LNCaP clone FGC (cell line): ENCODE data around the gene LRRC52.
"Not testable (repeated sequence)": the region's sequence is repeated elsewhere in the genome, so short reads cannot be mapped to it uniquely, and the experiment has no call there.

Experiments used
- DNase-seq: peaks from one replicate; pipeline ENCODE4 v3.0.0-alpha.2; 2011; ENCODE audit warnings: low read depth
- H3K4me3 ChIP-seq: 2 replicates; pipeline ENCODE4 v1.5.1; 2011; ENCODE audit warnings: mild to moderate bottlenecking, low read depth, low read length, control low read depth
- CTCF ChIP-seq: IDR thresholded peaks from 2 replicates; pipeline ENCODE4 v1.5.1; 2012; ENCODE audit warnings: mild to moderate bottlenecking; ENCODE audit not compliant: control insufficient read depth, insufficient read depth; ENCODE audit errors: extremely low read depth

Gene LRRC52

DNA sequence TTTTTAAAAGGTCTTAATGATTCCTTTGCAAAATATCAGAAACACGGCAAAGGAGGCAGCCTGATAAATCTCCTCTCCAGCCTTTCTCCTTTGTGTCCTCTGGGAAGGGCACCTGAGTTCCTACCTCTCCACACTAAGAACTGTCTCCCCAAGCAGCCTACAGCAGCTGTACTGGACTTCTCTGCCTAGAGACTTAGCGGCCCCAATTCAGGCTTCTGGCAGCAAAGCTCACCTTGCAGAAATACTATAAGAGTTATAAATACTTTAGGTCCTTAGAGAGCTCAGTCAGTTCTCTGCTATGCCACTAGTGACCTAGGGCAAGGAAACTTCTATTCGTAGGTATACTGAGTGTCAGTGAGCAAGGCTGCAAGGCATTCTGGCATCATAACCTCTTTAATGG lies 33.9 kb downstream of the LRRC52 start:
- no peak overlapping the region for H3K4me3 ChIP-seq
- no peak for TF ChIP-seq CTCF
- no peak for DNase-seq

- DNase-seq, result no peak
- no peak overlapping the region for H3K4me3 ChIP-seq
- no peak for TF ChIP-seq CTCF
Measured at GRCh38 chr1:165580931-165581871, 37.4 kb downstream of the LRRC52 start.

DNA sequence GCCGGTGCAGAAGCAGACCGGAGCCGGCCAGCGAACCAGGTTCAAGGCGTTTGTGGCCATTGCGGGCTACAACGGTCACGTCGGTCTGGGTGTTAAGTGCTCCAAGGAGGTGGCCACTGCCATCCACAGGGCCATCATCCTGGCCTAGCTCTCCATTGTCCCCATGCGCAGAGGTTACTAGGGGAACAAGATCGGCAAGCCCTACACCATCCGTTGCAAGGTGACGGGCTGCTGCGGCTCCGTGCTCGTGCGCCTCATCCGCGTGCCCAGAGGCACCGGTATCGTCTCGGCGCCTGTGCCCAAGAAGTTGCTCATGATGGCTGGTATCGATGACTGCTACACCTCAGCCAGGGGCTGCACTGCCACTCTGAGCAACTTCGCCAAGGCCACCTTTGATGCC lies 38.1 kb downstream of the LRRC52 start:
- no peak for TF ChIP-seq CTCF
- no peak overlapping the region for H3K4me3 ChIP-seq
- DNase-seq, result no peak

DNA sequence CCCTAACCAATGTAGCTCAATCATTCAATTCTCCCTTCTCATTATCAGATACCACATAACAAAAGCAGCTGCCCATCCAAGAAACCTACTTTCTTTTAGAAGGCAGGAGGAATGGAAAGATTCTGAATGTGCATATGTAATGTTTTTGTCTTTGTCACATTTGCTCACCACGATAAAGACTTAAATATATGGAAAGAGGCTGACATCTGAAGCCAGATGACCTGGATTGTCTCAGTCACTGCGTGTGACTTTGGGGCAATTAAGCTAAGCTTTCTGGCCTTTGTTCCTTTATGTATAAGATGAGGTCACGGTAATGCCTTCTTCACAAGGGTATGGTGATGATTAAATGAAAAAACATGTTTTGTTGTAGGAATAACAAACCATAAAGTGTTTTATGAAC lies 42.6 kb downstream of the LRRC52 start:
- TF ChIP-seq CTCF, result no peak
- DNase-seq, result no peak
- H3K4me3 ChIP-seq, result no peak overlapping the region

- DNase-seq, result not testable (repeated sequence)
Measured at GRCh38 chr1:165591391-165591790, 47.6 kb downstream of the LRRC52 start.

DNA sequence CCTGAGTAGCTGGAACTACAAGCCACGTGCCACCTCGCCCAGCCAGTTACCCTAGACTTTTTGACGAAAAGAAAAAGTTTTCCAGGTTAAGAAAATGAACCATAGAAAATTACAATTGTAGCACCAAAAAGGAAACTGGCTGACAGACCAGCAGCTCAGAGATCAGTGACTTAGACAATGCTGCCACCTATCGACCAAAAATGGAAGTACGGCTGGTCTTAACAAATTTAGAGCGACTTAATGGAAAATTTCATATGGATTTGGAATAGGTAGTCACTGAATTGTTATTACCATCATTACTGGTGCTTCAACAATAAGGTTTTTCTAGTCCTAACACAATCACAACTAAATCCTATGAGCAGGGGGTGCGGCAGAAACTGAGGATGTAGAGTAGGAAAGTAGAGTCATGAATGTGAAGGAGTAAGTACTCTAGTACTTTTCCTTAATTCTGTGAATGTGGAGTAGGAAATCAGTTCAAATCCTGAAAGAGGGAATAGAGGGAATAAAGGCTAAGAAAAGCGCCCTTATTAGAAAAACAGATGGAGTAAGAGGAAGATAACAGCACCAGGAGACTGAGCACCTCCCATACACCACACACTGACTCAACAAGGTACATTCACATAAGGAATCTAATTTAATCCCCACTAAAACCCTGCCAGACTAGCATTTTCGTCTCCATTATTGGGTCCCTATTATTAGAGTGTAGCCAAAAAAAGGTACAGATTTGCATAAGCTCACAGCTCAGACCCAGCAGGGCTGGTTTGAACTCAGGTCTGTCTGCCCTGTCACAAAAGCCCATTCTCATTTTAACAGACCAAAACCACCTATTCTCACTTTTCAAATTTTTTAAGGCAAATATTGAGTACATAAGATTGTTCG lies 49.4 kb downstream of the LRRC52 start:
- no peak overlapping the region for H3K4me3 ChIP-seq
- peak; percentile 46 for DNase-seq
- peak; percentile 76 for TF ChIP-seq CTCF

More at GRCh38 chr1:165591391-165591790, 47.6 kb downstream of the LRRC52 start:
- not testable (repeated sequence) for H3K4me3 ChIP-seq
